ENCODE measurements around the gene PSMB5. TPM values are rescaled to one million over a fixed set of nuclear protein-coding genes. Genes with fewer than 3 reads are reported as not detected.
"Not testable (repeated sequence)": the region's sequence is repeated elsewhere in the genome, so short reads cannot be mapped to it uniquely, and the experiment has no call there.

PSMB5 gene
- total RNA-seq, 1 experiment from 2014 or later: 240 TPM

GRCh38 chr14:23015618-23016017 lies 19.1 kb downstream of the PSMB5 start:
- no peak for DNase-seq (ENCODE audit: low read depth)

- not testable (repeated sequence) for DNase-seq (ENCODE audit: low read depth)
Measured at GRCh38 chr14:23013749-23014054, 21.0 kb downstream of the PSMB5 start.

- no peak for DNase-seq (ENCODE audit: low read depth)
Measured at GRCh38 chr14:23013054-23013748, 21.5 kb downstream of the PSMB5 start.

DNA sequence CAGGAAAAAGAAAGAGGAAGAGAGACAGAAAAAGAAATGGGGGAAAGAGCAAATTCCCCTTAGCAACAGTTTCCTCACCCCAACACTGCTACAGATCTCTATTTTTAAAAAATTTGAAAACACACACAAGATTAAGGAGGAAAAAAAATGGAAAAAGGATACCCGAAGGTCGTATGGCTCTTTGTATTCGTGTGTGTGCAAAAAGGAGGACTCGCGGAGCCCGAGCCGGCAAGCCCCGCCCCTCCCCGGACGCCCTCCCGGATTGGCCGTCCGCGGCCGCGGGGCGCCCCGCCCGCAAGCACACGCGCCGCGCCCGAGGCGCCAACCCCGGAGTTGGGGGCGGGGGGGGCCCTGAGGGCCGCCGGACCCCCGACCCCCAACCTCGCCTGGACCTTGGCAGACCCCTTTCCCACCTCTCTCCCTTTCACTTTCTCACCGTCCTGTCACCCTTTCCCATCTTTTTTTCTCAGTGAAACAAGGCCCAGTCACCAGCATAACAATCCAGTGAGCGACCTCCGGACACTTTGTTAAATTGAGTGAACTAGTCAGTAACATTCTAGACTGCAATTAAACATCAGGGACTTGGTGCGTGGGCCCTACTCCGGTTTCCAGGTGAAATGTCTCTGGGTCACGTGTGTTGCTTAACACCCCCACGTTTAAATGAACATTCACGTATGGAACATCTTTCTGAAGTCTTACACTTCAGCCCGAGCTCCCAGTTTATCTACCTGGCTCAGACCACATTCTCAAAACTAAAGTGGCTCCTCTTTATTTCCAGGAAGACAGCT lies 24.6 kb downstream of the PSMB5 start, which contains the start of gene C14orf93:
TSS of gene C14orf93 (minus strand) at position 205 of the 788 bp plus-strand sequence. CDS start 11,120 bp downstream, outside the sequence.
- peak; percentile 54 for DNase-seq (ENCODE audit: low read depth)

DNA sequence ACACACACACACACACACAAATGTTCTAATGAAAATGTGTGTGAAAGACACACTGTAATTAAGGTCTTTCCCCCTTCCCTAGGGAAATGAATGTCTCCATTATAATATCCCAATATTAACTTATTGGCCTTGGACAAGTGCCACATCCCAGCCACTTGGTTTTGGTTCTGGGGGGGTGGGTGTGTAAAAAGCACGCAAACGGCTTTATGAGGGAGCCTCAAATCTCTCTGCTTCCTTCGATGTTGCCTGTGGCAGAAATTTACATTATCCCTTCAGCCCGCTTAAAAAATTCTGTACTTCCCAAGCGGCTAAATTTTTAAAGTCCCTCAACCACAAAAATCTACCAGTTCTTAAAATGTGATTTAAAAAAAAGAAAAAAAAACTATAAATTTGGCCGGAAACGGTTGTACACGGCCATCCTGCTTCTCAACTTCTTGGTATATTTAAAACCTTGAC lies 25.2 kb downstream of the PSMB5 start:
- DNase-seq (ENCODE audit: low read depth): no peak

DNA sequence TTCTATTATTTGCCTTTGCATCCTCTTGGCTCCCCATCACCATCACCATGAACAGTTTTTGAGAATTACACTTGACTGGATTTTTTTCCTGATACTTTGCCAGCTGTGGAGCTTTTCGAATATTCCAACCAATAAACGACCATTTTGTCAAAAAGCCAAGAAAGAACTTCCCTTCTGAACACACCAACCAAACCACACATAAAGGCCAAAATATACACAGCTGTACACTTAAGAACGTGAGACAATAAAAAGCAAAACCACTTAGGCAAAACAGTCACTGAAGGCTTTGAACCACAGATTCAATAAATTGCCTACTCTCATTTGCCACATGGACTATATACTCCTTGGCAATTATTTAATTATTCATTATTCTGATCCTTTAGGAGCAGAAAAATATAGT lies 25.9 kb downstream of the PSMB5 start:
- peak; percentile 49 for DNase-seq (ENCODE audit: low read depth)

DNA sequence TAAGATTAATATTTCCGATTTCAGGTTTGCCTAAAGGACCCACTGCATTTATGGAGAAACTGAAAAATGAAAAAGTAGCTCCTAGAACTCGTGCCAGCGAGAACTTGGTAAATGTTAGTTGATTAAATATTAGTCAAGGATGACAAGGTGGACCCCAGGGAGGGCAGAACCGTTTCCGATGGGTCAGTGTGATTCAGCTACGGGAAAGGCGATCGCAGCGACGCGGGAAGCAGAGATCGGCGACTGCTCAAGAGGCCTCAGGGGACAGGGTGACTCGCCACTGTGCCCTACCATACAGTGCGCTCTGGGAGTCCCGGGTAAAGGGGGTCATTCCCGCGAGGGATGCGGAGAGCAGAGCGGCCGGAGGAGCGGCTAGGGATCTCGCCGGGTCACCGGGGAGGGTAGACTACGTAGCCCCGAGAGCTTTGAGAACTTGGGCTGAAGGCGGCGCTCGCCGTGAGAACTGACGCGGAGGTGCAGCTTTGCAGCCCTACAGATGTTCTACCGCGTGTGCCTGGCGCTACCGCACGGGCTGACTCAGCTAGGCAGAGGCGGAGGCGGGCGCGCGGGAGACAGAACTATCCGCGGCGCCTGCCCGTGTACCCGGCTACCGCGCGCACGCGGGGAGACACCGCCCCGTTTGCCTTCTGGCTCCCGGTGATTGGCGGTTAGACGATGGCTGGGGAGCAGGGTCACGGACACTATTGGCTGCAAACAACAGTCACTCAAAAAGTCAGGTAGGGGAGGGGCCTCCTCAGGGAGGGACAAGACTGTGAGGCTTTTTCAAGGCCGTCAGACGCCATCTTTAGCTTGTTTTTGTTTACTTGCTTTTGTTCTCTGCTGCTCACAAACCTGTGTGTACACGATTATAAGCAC lies 27.9 kb downstream of the PSMB5 start:
- peak; percentile 97 for DNase-seq (ENCODE audit: low read depth)

DNA sequence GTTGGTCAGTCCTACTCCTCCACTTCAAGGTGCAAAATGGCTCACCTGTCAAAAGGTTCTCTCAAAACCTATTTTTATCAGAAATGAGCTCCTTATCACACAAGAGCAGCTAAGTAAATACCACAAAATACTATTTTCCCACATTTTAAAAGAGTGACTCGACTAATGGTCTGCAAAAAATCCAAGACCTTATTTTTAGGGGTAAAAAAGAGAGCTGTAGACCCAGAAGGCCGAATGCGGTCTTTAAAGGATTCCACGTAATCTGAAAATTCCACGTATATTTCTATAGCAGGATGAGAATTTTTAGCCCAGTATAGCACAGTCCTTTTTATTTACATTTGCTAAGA lies 28.5 kb downstream of the PSMB5 start:
- peak; percentile 17 for DNase-seq (ENCODE audit: low read depth)

DNA sequence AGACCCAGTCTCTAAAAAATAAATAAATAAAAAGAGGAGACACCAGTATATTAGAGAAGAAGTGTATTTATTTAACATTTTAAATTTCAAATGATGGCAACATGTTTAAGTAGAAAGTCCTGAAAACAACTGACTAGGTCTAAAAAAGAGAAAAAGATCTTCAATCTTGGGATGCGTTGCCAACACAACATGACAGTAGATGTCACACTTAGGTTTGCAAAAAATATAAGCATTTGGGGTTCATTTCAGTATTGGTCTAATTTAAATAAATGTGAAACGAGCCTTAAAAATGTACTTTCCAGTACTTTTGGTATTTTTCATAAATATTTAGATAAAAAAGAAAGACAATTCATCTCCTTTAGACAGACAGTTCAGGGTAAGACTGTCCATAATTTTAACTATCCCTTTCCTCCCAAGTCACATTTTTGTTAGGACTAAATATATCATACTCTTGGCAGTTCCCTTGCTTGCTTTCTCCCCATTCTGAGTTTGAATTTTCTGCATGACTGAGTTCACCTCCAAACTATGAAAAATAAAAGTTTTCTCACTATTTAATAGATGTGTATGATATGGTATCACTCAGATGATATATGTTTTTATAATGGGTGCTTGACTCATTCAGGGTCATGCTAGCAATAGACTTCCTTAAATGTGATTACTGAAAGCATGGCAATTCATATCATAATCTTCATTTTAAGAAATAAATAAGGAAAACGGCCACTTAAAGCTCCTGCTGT lies 29.1 kb downstream of the PSMB5 start:
- peak; percentile 11 for DNase-seq (ENCODE audit: low read depth)

GRCh38 chr14:23004274-23004673 lies 30.4 kb downstream of the PSMB5 start:
- not testable (repeated sequence) for DNase-seq (ENCODE audit: low read depth)

- no peak for DNase-seq (ENCODE audit: low read depth)
Measured at GRCh38 chr14:23002592-23002991, 32.1 kb downstream of the PSMB5 start.

DNA sequence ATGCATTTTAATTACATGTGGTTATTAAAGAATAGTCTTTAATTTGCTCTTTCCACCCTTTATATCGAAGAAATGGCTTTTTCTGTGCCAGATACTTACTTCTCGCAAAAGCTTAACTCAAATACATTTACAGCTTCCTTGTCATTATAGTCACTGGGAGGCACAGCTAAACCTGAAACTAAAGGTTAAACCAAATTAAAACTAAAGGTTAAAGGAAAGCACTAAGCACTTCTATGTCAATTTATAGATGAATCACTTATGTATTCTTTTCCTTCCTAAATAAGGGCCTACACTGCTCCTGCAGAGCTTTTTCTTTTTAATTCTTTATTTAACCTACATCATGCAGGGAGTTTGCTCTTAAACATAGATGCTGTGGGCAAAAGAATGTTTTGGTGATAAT lies 33.8 kb downstream of the PSMB5 start:
- no peak for DNase-seq (ENCODE audit: low read depth)

DNA sequence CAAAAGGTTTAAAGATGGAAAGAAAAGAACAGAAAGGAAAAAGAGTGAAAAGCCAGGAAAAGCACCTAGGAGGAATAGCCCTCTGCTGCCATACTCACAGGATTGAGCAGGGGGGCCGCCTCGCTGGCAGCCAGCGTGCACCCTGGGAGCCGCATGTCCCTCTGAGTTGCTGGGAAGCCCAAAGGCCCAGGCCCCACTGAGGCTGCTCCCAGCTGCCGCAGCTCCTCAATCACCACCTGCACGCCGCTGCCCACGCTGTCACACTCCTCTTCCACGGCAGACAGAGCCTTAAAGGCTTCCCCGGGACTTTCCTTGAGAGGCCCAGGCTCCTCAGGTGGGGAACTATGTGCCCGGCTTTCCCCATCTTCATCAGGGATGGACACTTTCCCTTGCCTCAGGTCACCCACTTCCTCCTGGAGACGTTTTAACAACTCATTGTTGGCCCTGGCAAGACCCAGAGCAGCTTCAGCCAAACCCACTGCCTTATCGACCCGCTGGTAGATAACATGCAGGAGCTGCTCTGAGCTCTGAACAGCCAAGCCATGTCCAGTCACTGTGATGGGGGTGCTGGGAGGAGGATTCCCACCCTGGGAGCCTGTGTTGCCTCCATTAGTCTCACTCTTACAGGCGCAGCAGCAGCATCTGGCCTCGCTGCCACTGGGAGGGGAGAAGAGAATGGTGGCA lies 36.2 kb downstream of the PSMB5 start:
- DNase-seq (ENCODE audit: low read depth): no peak

- DNase-seq (ENCODE audit: low read depth): no peak
Measured at GRCh38 chr14:22997676-22998323, 36.9 kb downstream of the PSMB5 start.

DNA sequence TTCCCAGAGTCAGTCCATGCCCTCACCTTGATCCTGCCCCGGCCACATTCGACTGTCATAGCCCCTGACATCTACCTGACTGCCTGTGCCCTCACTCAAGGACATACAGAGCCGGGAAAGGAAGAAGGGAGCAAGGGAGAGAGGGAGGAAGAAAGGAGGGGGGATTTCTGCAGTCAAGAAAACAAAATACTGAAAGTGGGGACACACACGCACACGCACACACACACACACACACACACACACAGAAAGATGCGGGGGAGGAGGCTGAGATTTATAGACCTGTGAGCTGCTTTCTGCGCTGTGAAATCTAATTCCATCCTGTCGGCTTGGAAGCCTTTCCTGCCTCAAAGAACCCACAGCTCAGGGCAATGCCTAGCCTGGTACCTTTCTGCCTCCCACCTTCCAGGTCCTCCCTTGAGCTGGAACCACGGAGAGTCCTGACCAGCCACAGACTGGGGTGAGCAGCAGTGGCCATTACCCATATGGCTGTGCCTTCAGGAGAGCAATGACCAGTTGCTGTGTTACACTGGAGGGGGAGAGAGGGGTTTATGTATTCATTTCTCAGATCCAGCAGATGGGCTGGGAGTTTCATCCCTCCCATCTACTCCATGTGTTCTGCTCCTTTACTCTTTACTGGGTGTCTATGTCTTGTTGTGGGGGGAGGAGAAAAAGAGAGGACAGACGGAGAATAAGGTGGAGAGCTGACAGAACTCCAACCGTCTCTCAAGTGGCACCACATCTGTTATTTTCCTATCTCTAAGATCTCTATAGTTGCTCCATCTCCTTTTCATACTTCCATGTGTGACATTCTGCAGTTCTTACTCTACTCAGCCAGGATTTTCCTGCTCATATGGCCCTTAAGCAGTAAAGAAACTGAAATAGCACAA lies 37.7 kb downstream of the PSMB5 start:
- no peak for DNase-seq (ENCODE audit: low read depth)

DNA sequence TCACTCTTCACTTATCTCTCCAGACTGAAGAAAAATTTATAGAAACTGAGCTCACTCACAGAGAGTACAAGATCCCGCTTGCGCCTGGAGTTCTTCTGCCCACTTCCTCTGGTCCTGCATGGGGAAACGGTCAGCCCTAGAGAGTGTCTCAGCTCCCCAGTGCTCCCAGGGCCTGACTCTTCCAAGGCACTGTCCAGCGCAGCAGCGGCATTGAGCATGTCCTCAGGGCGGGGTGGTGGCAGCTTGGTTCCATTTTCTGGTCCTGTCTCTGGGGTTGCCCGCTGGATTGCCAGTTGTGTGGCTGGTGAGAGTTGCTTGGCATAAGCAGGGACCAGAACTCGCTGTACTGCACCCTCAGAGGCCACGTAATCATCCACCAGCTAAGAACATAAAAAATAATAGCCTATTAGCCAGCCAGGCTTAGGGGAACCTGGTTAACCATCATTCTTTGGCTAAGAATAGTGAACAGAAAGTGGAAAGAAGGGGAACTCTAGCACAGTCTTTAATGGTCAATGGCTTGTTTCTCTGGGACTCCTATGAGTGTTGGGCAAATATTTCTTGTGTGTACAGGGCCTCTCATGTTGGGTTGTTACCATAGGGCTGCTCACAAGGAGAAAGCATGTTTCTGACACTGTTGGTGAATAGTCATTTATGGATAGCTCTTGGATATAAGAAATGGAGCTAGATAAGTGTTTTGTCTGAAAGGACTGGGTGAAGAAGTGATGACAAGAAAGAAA lies 38.6 kb downstream of the PSMB5 start:
- no peak for DNase-seq (ENCODE audit: low read depth)

GRCh38 chr14:22994762-22995275 lies 39.9 kb downstream of the PSMB5 start:
- DNase-seq (ENCODE audit: low read depth): peak; percentile 61

DNA sequence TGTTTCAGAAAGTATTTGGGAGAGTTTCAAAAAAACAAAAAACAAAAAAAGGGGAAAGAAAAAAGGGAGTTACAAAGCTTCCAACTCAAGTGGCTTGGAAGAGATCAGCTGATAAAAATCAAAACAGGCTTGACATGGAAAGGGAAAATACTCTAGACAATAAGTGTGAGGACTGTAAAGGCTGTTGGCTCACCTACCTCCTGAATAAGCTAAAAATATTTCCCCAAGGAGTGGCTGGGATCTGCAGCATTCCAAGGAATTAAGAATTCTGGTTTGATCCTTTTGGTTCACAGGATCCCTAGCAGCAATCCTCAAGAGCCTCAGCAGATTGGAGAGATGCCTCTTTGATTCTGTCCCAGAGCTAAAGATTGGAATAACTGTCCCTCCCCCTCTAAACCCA lies 41.2 kb downstream of the PSMB5 start:
- no peak for DNase-seq (ENCODE audit: low read depth)

Data from LHCN-M2 (cell line).